HG03342 (cell line): ENCODE measurements around the gene RNF208.

Experiments used
- ATAC-seq: cut with Tn5 transposase; IDR thresholded peaks from one replicate; pipeline ENCODE4 v1.9.1; 2021; ENCODE audit warnings: mild to moderate bottlenecking, moderate library complexity; ENCODE audit not compliant: unreplicated experiment

Gene RNF208

GRCh38 chr9:137228506-137228967, 6.5 kb upstream of the RNF208 start:
- ATAC-seq = no peak

- ATAC-seq = no peak
These were observed 5.9 kb upstream of the RNF208 start for GRCh38 chr9:137227853-137228505.

GRCh38 chr9:137227054-137227852, 5.2 kb upstream of the RNF208 start, which contains the start of gene RNF224:
RNF224 (plus strand) TSS chr9:137227502; CDS start chr9:137228336, 834 bp downstream.
- no peak for ATAC-seq

GRCh38 chr9:137226338-137227053, 4.5 kb upstream of the RNF208 start:
- ATAC-seq = no peak

GRCh38 chr9:137225699-137226331, 3.8 kb upstream of the RNF208 start:
- ATAC-seq = no peak

- ATAC-seq = no peak
These were observed 3.0 kb upstream of the RNF208 start, which contains the start of gene CYSRT1 for GRCh38 chr9:137224830-137225694. CYSRT1 (plus strand) TSS chr9:137225174; CDS start chr9:137225622, 448 bp downstream.

GRCh38 chr9:137223078-137223970, 1.3 kb upstream of the RNF208 start:
- peak; percentile 71 for ATAC-seq

- no peak for ATAC-seq
These were observed 431 bp downstream of the RNF208 start for GRCh38 chr9:137221506-137222111.

GRCh38 chr9:137221095-137221505, 940 bp downstream of the RNF208 start:
- no peak for ATAC-seq

GRCh38 chr9:137220317-137221094, 1.5 kb downstream of the RNF208 start:
- ATAC-seq = no peak

- no peak for ATAC-seq
These were observed 2.2 kb downstream of the RNF208 start for GRCh38 chr9:137219757-137220316.

- no peak for ATAC-seq
These were observed 3.2 kb downstream of the RNF208 start for GRCh38 chr9:137218754-137219271.

- no peak for ATAC-seq
These were observed 3.8 kb downstream of the RNF208 start for GRCh38 chr9:137218212-137218753.

GRCh38 chr9:137217276-137218211, 4.5 kb downstream of the RNF208 start:
- no peak for ATAC-seq

GRCh38 chr9:137216188-137216965, 5.7 kb downstream of the RNF208 start:
- no peak for ATAC-seq
